Effector CD4-positive, alpha-beta T cell (primary cell): ENCODE data around the gene ATE1.
"Not testable (repeated sequence)": the region's sequence is repeated elsewhere in the genome, so short reads cannot be mapped to it uniquely, and the experiment has no call there.

Experiments used
- DNase-seq: peaks from one replicate; pipeline ENCODE4 v3.0.0-alpha.2; 2020

Gene ATE1

DNA sequence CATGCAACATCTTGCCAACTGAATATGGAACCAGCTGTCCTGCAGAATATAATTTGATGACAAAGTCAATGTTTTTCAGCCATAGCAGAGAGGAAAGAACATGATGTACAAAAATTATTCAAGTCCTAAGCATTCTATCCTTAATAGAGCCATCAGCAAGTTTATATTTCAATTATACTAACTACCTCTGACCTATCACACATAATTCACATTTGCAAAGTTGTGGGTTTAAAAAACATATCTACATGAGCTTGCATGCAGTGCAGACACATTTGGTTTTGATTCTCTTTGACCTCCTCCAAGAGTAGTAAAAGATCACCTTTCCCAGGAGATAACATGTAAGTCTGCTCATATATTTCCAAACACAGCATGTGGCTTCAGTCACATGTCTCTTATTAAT, 203.5 kb downstream of the ATE1 start:
- DNase-seq, result no peak

DNA sequence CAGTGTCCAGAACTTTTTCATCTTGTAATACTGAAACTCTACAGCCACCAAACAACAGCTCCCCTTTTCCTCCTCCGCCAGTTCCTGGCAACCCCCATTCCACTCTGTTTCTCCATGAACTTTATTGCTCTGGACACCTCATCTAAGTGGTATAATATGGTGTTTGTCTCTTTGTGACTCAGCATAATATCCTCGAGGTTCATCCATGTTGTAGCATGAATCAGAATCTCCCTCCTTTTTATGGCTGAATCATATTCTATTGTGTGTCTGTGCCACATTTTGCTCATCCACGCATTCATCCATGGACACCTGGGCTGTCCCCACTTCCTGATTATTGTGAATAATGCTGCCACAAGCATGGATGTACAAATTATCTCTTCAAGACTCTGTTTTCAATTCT, 205.2 kb downstream of the ATE1 start:
- DNase-seq, result no peak

DNA sequence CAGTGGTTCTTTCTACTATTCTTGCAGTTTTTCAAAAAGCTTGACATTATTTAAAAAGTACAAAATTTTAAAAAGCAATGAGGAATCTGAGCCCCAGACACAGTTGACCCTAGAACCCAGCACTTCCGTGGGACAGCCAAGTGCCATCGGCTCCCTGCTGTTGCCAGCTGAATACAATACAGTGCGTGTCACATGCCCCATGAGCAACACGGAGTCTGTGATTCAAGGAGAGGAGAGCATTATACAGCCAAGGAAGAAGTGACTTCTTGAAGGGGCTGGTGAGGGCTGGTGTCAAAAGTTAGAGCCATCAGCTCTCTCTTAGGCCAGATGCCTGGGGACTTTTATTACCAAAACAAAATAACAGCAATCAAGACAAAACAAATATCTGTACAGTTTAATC, 206.6 kb downstream of the ATE1 start:
- DNase-seq, result no peak

DNA sequence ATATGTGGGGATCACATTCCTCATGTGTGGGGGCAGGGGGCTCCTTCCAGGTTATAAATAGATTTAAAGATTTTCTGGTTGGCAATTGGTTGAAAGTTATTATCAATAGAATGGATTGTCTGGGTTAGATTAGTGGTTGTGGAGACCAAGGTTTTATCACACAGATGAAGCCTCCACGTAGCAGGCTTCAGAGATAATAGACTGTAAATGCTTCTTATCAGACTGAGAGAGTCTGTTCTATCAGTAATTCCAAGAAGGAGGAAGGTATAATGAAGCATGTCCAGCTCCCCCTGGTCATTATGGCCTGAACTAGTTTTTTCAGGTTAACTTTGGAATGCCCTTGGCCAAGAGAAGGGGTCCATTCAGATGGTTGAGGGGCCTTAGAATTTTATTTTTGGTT, 211.9 kb downstream of the ATE1 start:
- no peak for DNase-seq

DNA sequence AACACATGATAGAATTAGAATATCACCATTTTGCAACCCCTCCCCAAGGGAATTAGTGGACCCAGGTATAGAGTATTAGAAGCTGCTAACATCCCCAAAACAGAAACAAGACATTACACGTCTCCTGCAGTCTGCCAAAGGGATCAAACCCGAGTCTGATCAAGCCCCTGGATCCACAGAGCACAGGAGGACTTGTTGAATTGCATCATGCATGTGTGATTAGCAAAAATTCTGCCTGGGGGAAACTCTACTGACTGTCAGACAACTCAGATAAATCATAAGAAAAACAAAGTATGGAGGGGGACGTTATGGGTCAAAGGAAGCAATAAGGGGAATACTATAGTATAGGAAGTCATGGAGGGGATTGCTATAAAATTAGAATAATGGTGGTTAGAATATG, 212.8 kb downstream of the ATE1 start:
- no peak for DNase-seq

DNA sequence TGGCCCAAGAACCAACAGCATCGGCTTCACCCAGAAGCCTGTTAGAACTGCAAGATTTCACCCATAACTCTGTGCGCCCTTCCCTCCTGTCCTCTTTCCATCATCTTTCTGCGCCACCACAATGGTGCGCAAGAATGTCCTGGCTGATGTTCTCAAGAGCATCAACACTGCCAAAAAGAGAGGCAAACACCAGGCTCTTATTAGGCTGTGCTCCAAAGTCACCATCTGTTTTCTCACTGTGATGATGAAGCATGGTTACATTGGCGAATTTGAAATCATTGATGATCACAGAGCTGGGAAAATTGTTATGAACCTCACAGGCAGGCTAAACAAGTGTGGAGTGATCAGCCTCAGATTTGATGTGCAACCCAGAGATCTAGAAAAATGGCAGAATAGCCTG, 214.3 kb downstream of the ATE1 start:
- DNase-seq, result no peak

DNA sequence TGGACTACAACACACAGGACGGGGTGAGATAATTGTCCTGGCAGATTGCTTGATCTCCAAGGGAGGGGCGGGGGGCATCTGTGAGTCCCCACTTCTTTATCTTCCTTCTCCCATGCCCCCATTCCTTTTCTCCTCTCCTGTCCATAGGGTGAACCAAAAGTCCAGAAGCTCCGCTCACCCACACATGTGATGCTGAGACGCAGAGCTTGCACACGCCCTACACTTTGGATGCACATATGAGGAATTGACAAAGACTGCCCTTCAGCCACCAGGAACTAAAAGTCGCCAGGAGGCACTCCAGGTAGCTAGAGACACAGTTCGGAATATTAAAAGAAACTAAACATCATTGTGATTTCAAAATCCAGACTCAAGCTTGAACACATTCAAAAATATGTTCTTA, 216.9 kb downstream of the ATE1 start:
- DNase-seq, result no peak

DNA sequence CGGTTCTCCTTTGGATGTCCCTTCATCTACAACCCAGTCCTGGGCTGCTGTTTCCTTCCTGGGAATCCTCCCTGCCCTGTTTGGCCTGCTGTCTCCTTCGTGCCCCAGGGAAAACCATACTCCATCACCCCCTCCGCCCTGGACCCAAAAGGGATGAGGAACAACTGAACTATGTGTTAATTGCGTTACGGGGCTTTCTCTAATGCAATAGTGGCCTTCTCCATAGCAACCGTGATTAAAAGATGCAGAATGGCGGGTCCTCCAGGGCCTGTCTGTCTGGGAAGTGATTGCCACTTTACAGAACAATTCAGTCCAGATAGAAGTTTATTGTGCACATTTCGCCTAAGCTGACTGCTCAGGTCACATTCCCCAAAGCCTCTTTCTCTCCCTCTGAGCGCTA, 217.6 kb downstream of the ATE1 start:
- no peak for DNase-seq

DNA sequence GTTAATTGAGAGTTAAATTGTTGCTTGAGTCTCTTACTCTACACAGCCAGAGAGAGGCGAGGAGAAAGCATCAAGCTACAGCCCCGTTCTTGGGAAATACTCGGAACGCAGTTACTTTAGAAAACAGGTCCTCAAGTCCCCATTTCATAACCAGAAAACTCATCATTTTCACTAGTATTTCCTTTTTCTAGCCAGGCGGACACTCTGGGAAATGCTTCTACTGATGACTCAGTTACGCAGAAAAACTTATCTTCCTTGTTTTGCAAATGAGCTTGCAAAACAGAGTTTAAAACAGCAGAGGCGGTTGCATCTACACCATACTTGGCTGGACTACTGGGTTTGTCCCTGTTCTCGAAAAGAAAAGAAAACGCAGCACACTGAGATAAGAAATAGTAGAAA, 218.2 kb downstream of the ATE1 start:
- DNase-seq, result no peak

DNA sequence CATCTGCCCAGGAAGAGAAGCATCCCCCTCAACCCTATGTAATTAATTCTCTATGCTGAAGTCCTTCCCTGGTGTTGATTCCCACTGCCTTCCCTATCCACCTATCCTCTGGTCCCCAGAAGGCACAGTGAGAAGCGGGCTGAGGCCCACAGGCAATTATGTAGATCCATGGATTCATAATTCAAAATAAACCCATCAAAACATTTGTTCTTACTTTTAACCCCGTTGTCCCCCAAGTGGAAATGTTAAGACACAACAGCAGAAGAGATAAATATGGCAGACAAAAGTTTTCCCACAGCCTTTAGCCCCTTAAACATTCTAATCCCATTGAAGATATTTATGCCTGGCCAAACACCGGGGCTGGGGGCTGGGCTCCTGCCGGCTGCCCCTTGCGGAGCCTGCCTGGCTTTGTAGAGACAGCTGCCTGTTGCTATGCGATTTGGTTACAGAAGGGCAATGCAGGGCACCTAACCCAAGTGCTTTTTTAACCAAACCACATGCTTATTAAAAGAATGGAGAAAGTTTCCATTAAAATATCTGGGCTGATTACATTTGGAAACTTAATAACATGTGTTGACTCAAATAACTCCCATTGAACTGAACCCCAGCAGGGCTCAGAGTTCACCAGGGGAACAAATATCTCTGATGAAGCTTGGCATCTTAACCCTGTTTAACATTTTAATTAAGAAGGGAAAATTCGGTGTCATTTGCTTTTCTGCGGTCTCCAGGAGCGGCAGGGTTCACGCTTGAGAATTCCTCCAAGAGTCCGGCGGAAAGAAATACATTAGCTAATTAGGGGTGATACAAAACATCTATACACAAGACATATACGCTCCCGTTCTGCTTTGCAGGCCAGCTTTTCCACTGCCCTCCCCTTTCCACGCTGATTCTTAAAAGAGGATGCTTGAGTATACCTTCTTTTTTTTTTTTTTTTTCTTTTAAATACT, 218.8 kb downstream of the ATE1 start:
- DNase-seq, result no peak

DNA sequence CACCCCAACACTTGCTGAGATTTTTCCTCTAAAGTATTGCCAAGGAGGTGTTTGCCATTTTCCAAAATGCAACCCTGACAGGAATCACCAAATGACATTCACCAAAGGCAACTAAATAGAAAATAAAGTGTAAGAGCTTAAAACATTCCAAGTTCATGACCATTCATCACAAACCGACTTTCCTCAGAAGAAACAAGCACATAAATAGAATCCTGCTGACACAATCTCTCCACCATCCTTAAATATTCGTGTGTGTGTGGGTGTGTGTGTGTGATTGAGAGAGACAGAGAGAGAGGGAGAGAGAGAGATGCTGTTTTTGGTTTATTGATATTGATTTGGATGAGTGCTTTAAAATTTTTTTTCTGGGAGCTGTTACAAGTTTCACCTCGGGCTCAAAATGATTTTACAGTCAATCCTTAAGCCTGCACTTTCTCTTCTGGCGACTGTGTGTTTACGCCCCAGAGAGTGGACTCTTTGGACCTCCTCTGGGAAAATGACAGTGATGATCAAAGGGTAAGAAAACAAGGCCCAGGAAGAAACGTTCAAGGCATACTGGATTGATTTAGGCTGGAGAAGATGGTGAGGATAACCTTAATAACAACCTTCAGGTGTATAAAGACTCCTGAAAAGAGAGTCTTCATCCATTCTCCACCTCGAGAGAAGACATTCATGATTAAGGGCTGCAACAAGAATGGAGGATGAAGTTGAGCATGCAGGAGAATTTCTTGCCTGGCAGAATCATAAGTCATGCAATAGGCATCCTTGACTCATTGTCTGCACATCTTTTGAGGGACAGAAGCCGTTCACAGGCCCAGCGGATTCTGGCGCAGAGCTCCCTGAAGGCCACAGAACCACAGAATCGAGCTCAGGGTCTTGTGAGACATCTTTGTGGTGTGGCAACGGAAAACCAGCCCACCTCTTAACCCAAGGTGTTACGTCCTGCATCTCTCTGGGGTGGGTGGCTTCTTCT, 225.2 kb downstream of the ATE1 start:
- no peak for DNase-seq

DNA sequence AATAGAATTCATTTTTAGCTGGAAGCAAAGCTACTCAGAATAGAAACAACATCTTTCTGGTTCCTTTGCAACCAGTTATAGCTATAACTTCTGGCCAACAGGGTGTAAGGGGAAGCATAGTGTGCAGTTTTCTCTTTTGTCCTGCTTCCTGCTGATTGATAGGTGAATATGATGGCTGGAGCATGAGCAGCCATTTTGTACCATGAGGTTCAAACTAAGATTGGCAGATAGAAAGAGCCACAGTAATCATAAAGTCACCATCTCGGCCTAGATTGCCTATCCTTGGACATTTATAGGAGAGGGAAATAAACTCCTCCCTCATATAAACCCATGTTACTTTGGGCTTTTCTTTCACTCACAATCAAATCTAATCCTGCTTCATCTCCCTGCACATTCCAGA, 227.4 kb downstream of the ATE1 start:
- DNase-seq, result no peak

DNA sequence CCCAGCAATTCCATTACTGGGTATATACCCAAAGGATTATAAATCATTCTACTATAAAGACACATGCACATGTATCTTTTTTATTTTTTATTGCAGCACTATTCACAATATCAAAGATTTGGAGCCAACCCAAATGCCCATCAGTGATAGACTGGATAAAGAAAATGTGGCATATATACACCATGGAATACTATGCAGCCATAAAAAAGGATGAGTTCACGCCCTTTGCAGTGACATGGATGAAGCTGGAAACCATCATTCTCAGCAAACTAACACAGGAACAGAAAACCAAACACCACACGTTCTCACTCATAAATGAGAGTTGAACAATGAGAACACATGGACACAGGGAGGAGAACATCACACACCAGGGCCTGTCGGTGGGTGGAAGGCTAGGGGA, 228.1 kb downstream of the ATE1 start:
- DNase-seq, result not testable (repeated sequence)

DNA sequence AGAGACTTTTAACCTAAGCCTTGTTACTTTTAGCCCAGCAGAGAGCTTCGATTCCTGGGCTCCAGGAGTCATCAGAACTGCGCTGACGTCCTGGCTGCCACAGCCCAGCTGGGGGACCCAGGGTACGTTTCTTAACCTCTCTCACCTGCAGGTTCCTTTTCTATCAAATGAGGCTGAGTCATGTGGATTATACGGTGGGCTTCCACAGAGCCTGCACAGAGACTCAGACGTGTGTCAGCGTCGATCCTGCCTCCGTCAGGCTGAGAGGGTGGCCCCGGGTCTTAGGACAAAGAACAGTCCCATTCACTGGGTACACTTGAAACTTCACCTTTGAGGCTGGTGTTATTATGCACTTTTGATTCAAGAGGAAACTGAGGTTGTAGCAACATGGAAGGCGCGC, 228.9 kb downstream of the ATE1 start:
- no peak for DNase-seq

DNA sequence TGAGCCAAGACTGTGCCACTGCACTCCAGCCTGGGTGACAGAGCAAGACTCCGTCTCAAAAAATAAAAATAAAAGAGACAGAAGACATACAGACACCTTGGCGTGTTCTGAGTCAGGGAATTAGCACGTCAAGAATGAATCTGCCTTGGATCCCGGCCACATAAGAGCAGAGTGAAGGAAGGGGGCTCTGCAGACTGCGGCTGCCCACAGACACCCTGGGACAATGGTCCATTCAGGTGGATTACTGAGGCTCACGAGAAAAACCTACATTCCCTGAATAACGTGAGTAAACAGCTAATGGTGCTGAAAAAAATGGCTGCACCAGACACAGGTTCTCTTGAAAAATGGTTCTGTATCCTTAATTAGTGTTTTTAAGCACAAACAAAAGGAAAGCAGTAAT, 229.5 kb downstream of the ATE1 start:
- DNase-seq, result no peak

DNA sequence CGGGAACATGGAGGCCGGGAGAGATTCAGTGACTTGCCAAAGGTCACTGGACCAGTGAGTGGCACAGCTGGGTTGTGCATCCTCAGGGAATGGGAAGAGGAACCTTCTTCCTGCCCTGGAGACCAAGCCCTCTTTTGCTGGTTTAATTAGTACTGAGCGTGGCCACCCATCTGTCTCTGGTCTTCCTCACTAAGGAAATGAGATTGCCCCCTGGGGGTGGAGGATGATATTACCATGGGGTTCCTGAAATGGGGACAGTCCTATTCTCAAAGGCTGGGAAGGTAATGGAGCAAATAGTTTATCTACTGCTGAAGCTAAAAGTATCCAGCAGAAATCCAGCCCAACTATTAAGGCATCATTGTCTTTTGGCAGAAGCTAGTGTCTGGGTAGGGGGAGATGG, 231.0 kb downstream of the ATE1 start:
- DNase-seq, result no peak

DNA sequence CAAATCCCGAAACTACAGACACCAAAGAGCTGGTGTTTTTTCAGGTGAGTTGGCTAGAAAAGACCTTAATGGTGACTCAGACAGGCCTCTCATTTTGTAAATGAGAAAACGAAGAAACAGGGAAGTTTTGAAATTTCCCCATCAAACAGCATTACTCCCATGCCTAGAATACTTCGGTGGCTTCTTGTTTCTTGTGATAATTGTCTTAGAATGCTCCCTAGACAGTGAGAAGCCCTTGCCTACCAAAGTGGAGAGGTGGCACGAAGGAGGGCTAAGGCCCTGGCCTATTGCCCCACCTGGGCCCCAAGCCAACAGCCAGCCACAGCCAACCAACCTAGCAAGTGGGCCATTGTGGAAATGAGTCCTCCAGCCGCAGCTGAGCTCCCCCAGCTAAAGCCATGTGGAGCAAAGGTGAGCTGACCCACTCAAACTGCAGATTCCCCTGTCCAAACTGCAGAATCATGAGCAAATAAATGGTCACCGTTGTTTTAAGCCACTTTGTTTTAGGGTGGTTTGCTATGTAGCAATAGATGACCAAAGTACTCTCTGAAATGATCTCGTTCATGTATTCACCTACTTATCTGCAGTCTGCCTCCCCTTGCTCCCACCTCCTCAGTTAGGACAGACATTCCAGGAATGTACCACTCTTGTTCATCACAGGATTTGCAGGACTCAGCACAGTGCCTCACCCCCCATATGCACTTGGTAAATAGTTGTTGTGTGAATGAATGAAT, 231.9 kb downstream of the ATE1 start:
- DNase-seq, result no peak

DNA sequence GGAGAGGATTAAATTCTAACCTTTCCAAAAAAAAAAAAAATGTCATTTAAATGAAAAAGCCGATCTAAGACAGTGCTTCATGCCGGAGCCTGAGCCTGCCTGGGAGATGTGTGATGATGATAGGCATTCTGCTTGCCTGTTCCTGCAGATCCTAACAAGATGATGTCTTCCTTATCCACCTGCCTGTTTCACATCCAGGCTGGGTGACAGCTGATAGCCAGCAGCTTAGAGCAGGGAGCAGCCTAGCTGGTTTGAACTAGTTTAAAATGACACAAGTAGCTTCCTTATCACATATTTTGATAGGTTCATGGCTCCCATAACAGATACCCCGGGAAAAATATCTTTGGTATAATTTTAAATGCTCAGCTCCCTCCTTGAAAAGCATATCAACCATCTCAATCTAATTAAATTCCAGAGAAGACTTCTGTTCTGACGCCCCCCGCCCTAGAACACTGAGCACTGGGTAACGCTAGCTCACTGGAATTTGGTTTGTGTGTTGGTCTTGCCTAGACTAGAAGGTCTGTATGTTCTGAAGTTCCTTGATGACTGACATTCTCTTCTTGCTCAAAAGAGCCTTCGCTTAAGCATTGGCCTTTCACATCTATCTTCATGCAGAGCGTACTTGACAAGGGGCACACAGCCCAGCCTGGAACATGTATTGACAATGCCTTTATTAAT, 232.7 kb downstream of the ATE1 start:
- no peak for DNase-seq

DNA sequence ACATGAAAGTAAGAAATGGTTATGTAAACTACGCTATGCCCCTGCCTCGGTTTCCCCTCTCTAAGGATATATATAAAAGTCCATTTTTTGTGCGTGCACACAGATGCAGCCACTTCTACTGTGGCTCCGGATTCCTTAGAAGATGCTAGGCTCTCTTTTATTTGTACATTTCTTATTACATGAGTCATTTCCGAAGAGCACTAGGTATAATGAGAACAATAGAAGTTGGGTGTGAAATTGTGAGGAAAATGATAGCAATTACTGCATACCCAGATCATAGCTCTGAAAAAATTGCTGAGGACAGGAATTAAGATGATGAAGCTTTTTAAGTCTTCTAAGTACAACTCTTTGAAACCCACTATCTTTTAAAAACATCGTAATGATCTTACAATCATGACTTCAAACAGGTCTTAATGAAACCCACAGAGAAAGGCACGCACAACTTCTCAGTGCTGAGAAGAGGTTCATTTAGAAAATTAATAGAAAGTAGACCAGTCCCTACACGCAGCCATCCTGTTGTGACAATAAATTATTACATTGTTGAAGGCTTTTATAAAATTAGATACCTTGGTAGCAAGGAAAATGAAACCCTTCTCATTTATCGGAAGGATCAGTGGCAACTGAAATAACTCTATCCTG, 233.4 kb downstream of the ATE1 start:
- no peak for DNase-seq

DNA sequence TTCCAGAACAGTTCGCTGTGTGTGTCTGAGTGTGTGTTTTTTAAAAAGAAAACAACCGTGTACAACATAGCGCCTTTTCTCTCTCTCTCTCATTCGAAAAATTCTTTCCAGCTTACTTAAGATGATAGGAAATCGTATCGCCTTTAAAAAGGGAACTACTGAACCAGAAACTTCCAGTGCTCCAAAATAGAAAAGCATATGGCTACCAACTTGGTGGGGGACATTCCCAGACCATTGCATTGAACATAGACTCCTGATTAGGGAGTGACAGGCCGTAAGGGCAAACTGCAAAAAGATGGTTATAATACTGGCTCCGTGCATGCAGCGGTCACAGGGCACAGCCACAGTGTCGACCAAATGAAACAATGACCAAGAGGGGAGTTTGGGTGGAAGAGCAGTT, 235.2 kb downstream of the ATE1 start:
- no peak for DNase-seq

DNA sequence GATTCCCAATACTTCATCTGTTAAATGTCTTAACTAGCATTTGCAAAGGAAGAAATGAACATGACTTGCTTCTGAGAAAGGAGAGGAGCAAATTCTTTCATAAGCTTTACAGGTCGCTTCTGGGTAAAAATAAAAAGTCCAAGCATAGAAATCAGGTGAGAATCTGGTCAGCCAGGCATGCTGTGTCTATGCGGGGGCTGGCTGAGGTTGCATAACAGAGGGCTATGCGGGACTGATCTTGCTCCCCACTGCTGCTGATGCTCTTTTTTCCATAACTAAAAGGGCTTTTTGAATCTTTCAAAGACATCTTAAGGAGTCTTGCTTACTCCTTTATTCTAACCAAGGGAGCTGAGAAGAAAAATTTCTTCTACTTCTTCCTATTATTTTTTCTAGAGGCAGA, 236.9 kb downstream of the ATE1 start:
- DNase-seq, result no peak
